LNCAP (cell line): Measurements from ENCODE around the gene MYH9.

Experiments used
- CTCF ChIP-seq: fragments of 450-650 bp; IDR thresholded peaks from 2 replicates; pipeline ENCODE4 v1.5.1; 2017; ENCODE audit warnings: mild to moderate bottlenecking

Gene MYH9

GRCh38 chr22:36387959-36388726, at the start of gene MYH9:
TSS of gene MYH9 (minus strand) at chr22:36387967. CDS start at chr22:36349236, 38,731 bp downstream.
- TF ChIP-seq CTCF, result no peak

GRCh38 chr22:36435516-36436415, 48.0 kb upstream of the MYH9 start:
- no peak for TF ChIP-seq CTCF

- no peak for TF ChIP-seq CTCF
Observed at GRCh38 chr22:36433318-36434231, 45.8 kb upstream of the MYH9 start.

GRCh38 chr22:36432592-36433317, 45.0 kb upstream of the MYH9 start:
- no peak for TF ChIP-seq CTCF

GRCh38 chr22:36431977-36432376, 44.2 kb upstream of the MYH9 start:
- no peak for TF ChIP-seq CTCF

- no peak for TF ChIP-seq CTCF
Observed at GRCh38 chr22:36430863-36431262, 43.1 kb upstream of the MYH9 start.
